NT2/D1 (cell line): ENCODE measurements around the gene EMC8.

Experiments
- DNase-seq: peaks from one replicate; pipeline ENCODE4 v3.0.0-alpha.2; 2011; ENCODE audit warnings: low read depth, low spot score
- H3K27me3 ChIP-seq: 2 replicates; pipeline ENCODE4 v1.6.0; 2011; ENCODE audit warnings: mild to moderate bottlenecking; ENCODE audit not compliant: insufficient read length, insufficient read depth
- H3K36me3 ChIP-seq: 2 replicates; pipeline ENCODE4 v1.6.1; 2011; ENCODE audit warnings: mild to moderate bottlenecking, low read length, mixed read lengths; ENCODE audit not compliant: insufficient read depth, insufficient read length
- H3K4me1 ChIP-seq: 2 replicates; pipeline ENCODE4 v1.5.1; 2011; ENCODE audit not compliant: insufficient read depth, insufficient read length
- H3K4me3 ChIP-seq: 2 replicates; pipeline ENCODE4 v1.5.1; 2011; ENCODE audit warnings: low read depth; ENCODE audit not compliant: insufficient read length
- H3K9ac ChIP-seq: 2 replicates; pipeline ENCODE4 v1.6.0; 2011; ENCODE audit warnings: low read depth; ENCODE audit not compliant: insufficient read length
- H3K9me3 ChIP-seq: 2 replicates; pipeline ENCODE4 v1.5.1; 2011; ENCODE audit warnings: mild to moderate bottlenecking, low read length; ENCODE audit not compliant: insufficient read depth
- SUZ12 ChIP-seq: IDR thresholded peaks from 2 replicates; pipeline ENCODE4 v1.6.1; 2011; ENCODE audit not compliant: insufficient read length, insufficient read depth; ENCODE audit errors: extremely low read depth
- YY1 ChIP-seq: IDR thresholded peaks from 2 replicates; pipeline ENCODE4 v1.6.1; 2011; ENCODE audit not compliant: insufficient read length, insufficient read depth
- ZNF274 ChIP-seq: IDR thresholded peaks from 2 replicates; pipeline ENCODE4 v1.6.1; 2011; ENCODE audit warnings: mild to moderate bottlenecking, low read depth, low read length

Gene EMC8

DNA sequence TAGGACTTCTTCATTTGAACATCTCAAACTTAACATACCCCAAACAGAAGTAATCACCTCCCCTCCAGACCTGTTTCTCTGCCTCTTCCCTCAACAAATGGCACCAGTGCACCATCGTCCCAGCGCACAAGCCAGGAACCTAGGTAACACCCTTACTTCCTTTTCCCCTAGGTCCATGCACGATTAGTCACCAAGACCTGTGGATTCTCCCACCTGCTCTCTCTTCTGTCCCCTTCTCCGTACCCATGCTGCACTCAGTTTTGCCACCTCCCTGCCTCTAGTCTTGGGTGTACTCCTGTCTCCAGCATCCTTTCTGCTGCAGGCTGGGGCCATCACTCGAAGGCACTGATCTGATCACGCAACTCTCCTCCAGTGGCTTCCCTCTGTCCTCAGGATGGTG is 3.2 kb downstream of the EMC8 start:
- Histone ChIP-seq H3K36me3 (peaks cover 68% of the 10 kb centered on the region), H3K9ac (no peak overlapping the region), H3K4me3 (no peak overlapping the region), H3K9me3 (no peaks in the 10 kb centered on the region), H3K4me1 (peaks cover 5% of the 10 kb centered on the region), H3K27me3 (no peaks in the 10 kb centered on the region)
- no peak for DNase-seq
- TF ChIP-seq SUZ12 (no peak), ZNF274 (no peak), YY1 (no peak)

DNA sequence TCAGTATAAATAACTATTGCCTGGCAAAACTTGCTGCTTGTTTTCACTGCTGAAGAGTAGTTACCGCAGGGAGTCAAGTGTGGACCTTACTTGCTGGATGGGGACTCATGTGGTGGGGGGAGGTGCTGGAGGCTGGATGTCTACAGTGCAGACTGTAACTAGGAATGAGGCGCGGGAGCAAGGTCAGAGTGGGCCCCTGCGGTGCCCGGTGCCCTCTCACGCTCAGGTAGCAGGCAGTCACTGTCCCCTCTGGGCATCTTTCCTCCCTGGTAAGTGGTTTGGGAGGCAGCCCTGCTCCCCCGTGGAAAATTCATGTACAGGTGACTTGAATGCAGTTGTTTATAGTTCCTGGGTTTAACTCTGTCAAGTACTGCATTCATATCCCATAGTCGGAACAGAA is 4.6 kb downstream of the EMC8 start:
- Histone ChIP-seq H3K4me1 (peaks cover 5% of the 10 kb centered on the region), H3K9ac (peak overlapping the region; percentile 26)
- no peak for TF ChIP-seq ZNF274
- no peak for TF ChIP-seq YY1
- no peak for TF ChIP-seq SUZ12

DNA sequence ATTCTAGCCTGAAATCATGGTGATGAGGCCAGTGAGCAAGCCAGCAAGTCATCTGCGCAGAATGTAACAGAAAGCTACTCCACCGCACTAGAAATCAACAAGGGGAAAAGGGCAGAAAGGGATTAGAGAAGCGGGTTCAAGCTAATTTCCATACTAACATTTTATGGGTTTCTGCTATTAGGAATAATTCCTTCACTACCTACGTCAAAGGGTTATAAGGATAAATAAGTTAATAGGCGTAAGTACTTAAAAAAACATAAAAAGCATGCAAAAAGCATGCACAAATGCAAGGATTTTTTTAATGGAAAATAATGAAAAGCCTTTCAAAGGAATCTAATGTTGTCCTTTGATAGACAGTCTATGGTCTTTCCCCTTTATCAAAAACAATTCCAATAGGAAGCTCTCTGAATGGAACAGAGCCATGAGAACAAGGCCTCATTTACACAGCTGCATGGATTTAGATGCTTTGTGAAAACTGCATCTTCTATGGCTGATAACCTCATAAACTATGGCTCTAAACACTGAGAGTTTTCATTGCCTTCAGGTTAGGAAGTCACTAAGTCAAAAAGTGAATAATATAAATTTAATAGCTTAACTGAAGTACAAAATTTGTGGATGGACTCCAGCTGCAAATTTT is 5.6 kb downstream of the EMC8 start:
- Histone ChIP-seq H3K4me3 (no peak overlapping the region), H3K27me3 (no peaks in the 10 kb centered on the region), H3K9ac (no peak overlapping the region), H3K9me3 (no peaks in the 10 kb centered on the region), H3K4me1 (peaks cover 5% of the 10 kb centered on the region), H3K36me3 (peaks cover 82% of the 10 kb centered on the region)
- no peak for TF ChIP-seq SUZ12
- TF ChIP-seq ZNF274, result no peak
- TF ChIP-seq YY1, result no peak
- DNase-seq, result no peak

More for the DNA sequence above, 4.6 kb downstream of the EMC8 start:
- Histone ChIP-seq H3K27me3 (no peaks in the 10 kb centered on the region), H3K4me3 (no peak overlapping the region), H3K9me3 (no peaks in the 10 kb centered on the region), H3K36me3 (peaks cover 75% of the 10 kb centered on the region)
- no peak for DNase-seq

DNA sequence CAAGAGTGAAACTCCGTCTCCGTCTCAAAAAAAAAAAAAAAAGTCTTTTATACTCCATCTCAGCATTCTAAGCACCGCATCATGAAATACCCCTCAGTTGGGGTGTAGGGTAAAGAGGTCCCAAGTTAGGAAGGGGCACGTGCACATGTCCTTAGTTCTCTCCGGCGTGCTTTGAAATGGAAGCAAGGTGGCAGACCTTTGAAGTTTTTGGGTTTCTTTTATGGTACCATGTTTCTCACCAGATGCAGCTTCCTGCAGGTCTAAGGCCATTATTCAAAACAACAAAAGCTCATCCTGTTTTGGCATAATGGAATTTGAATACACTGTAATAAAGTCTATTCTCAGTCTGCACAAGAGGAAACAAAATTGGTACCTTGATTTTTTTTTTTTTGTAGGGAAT is 9.6 kb downstream of the EMC8 start:
- Histone ChIP-seq H3K4me1 (no peaks in the 10 kb centered on the region), H3K9me3 (no peaks in the 10 kb centered on the region), H3K9ac (no peak overlapping the region), H3K36me3 (peaks cover 87% of the 10 kb centered on the region), H3K4me3 (no peak overlapping the region), H3K27me3 (no peaks in the 10 kb centered on the region)
- no peak for DNase-seq
- no peak for TF ChIP-seq SUZ12
- TF ChIP-seq YY1, result no peak
- no peak for TF ChIP-seq ZNF274

DNA sequence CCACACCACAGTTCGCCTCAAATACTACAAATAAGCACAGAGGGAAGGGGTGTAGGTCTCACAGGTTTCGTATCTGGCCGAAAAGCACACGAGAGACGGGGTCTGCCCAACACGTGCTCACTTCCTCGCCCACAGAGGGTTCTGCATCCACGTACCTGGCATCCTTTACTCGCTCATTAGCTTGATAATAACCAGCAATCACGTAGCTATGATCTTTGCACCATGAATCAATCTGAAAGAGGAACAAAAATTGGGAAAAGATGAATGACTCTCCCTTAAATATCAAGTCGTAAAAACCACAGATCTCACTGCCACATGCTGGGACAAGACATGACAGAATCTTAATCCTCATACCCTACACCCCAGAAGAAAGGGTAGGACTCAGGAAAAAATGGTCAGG is 10.5 kb downstream of the EMC8 start:
- H3K9me3 ChIP-seq, result no peaks in the 10 kb centered on the region
- H3K36me3 ChIP-seq, result peaks cover 83% of the 10 kb centered on the region

DNA sequence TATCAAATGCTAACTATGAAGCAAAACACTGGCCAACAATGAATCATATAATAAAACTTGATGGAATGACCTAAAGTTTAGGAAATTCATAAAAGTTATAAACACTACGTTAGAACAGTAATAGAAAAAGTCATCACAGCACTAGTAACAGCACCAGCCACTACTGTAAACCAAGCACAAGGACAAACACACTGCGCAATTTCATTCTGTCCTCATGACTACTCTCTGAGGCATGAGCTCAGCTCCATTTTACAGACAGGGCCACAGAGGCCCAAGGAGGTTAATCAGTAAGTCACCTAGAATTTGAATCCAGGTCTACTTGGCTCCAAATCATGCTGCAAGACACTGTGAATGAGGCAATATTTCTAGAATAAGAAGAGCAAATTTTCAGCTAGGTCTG is 13.4 kb downstream of the EMC8 start:
- Histone ChIP-seq H3K4me3 (no peak overlapping the region), H3K9ac (no peak overlapping the region), H3K36me3 (peaks cover 80% of the 10 kb centered on the region), H3K27me3 (no peaks in the 10 kb centered on the region), H3K9me3 (no peaks in the 10 kb centered on the region), H3K4me1 (no peaks in the 10 kb centered on the region)
- TF ChIP-seq ZNF274, result no peak
- TF ChIP-seq YY1, result no peak
- no peak for TF ChIP-seq SUZ12
- DNase-seq, result no peak

More for the DNA sequence above, 10.5 kb downstream of the EMC8 start:
- DNase-seq, result no peak
- Histone ChIP-seq H3K27me3 (no peaks in the 10 kb centered on the region), H3K4me3 (no peak overlapping the region), H3K4me1 (no peaks in the 10 kb centered on the region), H3K9ac (peak overlapping the region; percentile 46)
- no peak for TF ChIP-seq SUZ12

DNA sequence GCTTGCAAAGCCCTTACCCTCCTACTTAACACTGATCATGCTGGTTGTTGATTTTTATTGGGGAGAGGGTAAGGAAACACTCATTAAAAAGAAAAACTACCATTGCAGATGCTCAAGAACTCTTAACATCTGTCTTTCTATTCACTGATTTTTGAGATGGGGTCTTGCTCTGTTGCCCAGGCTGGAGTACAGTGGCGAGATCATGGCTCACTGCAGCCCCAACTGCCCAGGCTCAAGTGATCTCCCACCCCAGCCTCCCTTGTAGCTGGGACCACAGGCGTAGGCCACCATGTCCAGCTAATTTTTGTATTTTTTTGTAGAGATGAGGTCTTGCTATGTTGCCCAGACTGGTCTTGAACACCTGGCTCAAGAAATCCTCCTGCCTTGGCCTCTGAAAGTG is 14.5 kb downstream of the EMC8 start:
- H3K9ac ChIP-seq, result no peak overlapping the region
- H3K36me3 ChIP-seq, result peaks cover 83% of the 10 kb centered on the region
- H3K27me3 ChIP-seq, result no peaks in the 10 kb centered on the region

DNA sequence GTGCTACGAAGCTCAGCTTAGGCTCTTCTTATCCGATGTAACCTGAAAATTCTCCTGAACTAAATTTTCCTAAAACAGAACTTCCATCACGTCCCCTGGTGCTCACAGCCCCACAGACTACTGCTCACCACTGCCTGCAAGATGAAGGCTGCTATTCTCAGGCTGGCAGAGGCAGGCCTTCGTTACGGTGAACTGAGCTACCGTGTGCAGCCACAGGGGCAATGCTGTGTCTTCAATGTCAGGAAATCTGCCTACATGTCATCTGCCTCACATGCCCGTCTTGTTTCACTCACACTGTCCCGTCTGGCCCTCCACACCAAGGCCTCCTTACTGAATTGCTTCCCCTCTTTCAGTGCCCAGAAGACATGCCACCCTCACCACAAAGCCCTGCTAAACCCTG is 15.9 kb downstream of the EMC8 start:
- no peaks in the 10 kb centered on the region for H3K9me3 ChIP-seq
- no peak for DNase-seq
- TF ChIP-seq ZNF274 (no peak), YY1 (no peak), SUZ12 (no peak)
- no peaks in the 10 kb centered on the region for H3K27me3 ChIP-seq
- H3K36me3 ChIP-seq, result peaks cover 85% of the 10 kb centered on the region
- H3K9ac ChIP-seq, result peak overlapping the region; percentile 57
- no peaks in the 10 kb centered on the region for H3K4me1 ChIP-seq
- no peak overlapping the region for H3K4me3 ChIP-seq

More for the DNA sequence above, 14.5 kb downstream of the EMC8 start:
- no peak for DNase-seq
- H3K9me3 ChIP-seq, result no peaks in the 10 kb centered on the region
- no peaks in the 10 kb centered on the region for H3K4me1 ChIP-seq
- H3K4me3 ChIP-seq, result no peak overlapping the region
- no peak for TF ChIP-seq ZNF274
- no peak for TF ChIP-seq SUZ12
- TF ChIP-seq YY1, result no peak
